T-helper 17 cell (primary cell): ENCODE measurements around the gene TBP. TPM values are rescaled to one million over a fixed set of nuclear protein-coding genes. Genes with fewer than 3 reads are reported as not detected.
"Not testable (repeated sequence)": the region's sequence is repeated elsewhere in the genome, so short reads cannot be mapped to it uniquely, and the experiment has no call there.

ENCODE experiments used
- ATAC-seq: fragments of 150-1000 bp; cut with Tn5 transposase; 2 replicates; pipeline ENCODE4 v1.10.0; 2021; ENCODE audit warnings: mild to moderate bottlenecking, moderate library complexity
- DNase-seq, 3 donors: peaks; one replicate each; pipeline versions ENCODE4 v3.0.0 to v3.0.0-alpha.2; 2020 to 2021
- H3K9me3 ChIP-seq: one replicate; pipeline ENCODE4 v1.7.0; 2013; ENCODE audit warnings: low read length, mild to moderate bottlenecking; ENCODE audit not compliant: control insufficient read depth, poor library complexity, severe bottlenecking
- H3K27ac Mint-ChIP-seq: one replicate; pipeline ENCODE4 v1.8.0; 2022; ENCODE audit warnings: mild to moderate bottlenecking, moderate library complexity, mixed read lengths
- H3K27me3 Mint-ChIP-seq: one replicate; pipeline ENCODE4 v1.8.0; 2022; ENCODE audit warnings: mixed read lengths
- H3K36me3 Mint-ChIP-seq: one replicate; pipeline ENCODE4 v1.8.0; 2022; ENCODE audit warnings: low read depth, mixed read lengths
- H3K4me1 Mint-ChIP-seq: one replicate; pipeline ENCODE4 v1.8.0; 2022; ENCODE audit warnings: mild to moderate bottlenecking, mixed read lengths
- H3K4me3 Mint-ChIP-seq: one replicate; pipeline ENCODE4 v1.8.0; 2022; ENCODE audit warnings: mild to moderate bottlenecking, moderate library complexity, mixed read lengths
- total RNA-seq, 4 donors: library from RNA in 2 of 4; stranded (reverse) in 2 of 4; gene quantifications; one replicate each; pipeline ENCODE4 v1.2.3 and lab custom pipeline; 2022 to 2026

TBP gene
- total RNA-seq, 2 donors from 2014 or later, result 14.0 to 14.4 TPM

- Mint-ChIP-seq H3K36me3 (peaks cover 2% of the 10 kb centered on the region), H3K27me3 (peaks cover 59% of the 10 kb centered on the region), H3K27ac (no peak overlapping the region), H3K4me3 (no peak overlapping the region), H3K4me1 (no peaks in the 10 kb centered on the region)
- no peak for ATAC-seq
- no peak for DNase-seq
- no peaks in the 10 kb centered on the region for H3K9me3 ChIP-seq
Observed at GRCh38 chr6:170523256-170524171, 30.7 kb upstream of the TBP start.

- no peak for DNase-seq
- no peak for ATAC-seq
- Mint-ChIP-seq H3K27ac (no peak overlapping the region), H3K36me3 (peaks cover 2% of the 10 kb centered on the region), H3K27me3 (peaks cover 53% of the 10 kb centered on the region), H3K4me3 (no peak overlapping the region), H3K4me1 (no peaks in the 10 kb centered on the region)
- no peaks in the 10 kb centered on the region for H3K9me3 ChIP-seq
Observed at GRCh38 chr6:170524172-170524502, 30.0 kb upstream of the TBP start.

- ATAC-seq (no peak), DNase-seq (no peak)
- H3K4me1 Mint-ChIP-seq, result no peaks in the 10 kb centered on the region
- H3K9me3 ChIP-seq, result no peaks in the 10 kb centered on the region
- peaks cover 36% of the 10 kb centered on the region for H3K27me3 Mint-ChIP-seq
- H3K36me3 Mint-ChIP-seq, result peaks cover 2% of the 10 kb centered on the region
- H3K27ac Mint-ChIP-seq, result no peak overlapping the region
- no peak overlapping the region for H3K4me3 Mint-ChIP-seq
Observed at GRCh38 chr6:170525795-170526194, 28.4 kb upstream of the TBP start.

- peaks cover 20% of the 10 kb centered on the region for H3K27me3 Mint-ChIP-seq
- H3K4me1 Mint-ChIP-seq, ATAC-seq, H3K36me3 Mint-ChIP-seq, H3K9me3 ChIP-seq, DNase-seq, H3K4me3 Mint-ChIP-seq, H3K27ac Mint-ChIP-seq: not testable (repeated sequence)
Observed at GRCh38 chr6:170527995-170528394, 26.2 kb upstream of the TBP start.

- H3K9me3 ChIP-seq, result no peaks in the 10 kb centered on the region
- ATAC-seq (peak; percentile 84), DNase-seq (peak; percentile 32 to 50 (median 38))
- H3K4me1 Mint-ChIP-seq, result no peaks in the 10 kb centered on the region
- H3K36me3 Mint-ChIP-seq, result peaks cover under 1% of the 10 kb centered on the region
- H3K27me3 Mint-ChIP-seq, result peaks cover 6% of the 10 kb centered on the region
- H3K4me3 Mint-ChIP-seq, result no peak overlapping the region
- no peak overlapping the region for H3K27ac Mint-ChIP-seq
Observed at GRCh38 chr6:170529839-170530469, 24.2 kb upstream of the TBP start.

GRCh38 chr6:170532867-170533488, 21.2 kb upstream of the TBP start:
- Mint-ChIP-seq H3K27ac (no peak overlapping the region), H3K27me3 (no peaks in the 10 kb centered on the region), H3K4me3 (no peak overlapping the region)

GRCh38 chr6:170533792-170534191, 20.4 kb upstream of the TBP start:
- H3K27ac Mint-ChIP-seq, result no peak overlapping the region

More at GRCh38 chr6:170532867-170533488, 21.2 kb upstream of the TBP start:
- peaks cover 8% of the 10 kb centered on the region for H3K4me1 Mint-ChIP-seq
- peaks cover 7% of the 10 kb centered on the region for H3K36me3 Mint-ChIP-seq
- ATAC-seq (no peak), DNase-seq (no peak)
- H3K9me3 ChIP-seq, result no peaks in the 10 kb centered on the region

GRCh38 chr6:170535004-170535403, 19.2 kb upstream of the TBP start:
- H3K9me3 ChIP-seq, result no peaks in the 10 kb centered on the region
- H3K27me3 Mint-ChIP-seq, result no peaks in the 10 kb centered on the region
- ATAC-seq (no peak), DNase-seq (no peak)
- H3K36me3 Mint-ChIP-seq, result peaks cover 7% of the 10 kb centered on the region
- H3K4me1 Mint-ChIP-seq, result peaks cover 12% of the 10 kb centered on the region
- H3K27ac Mint-ChIP-seq, result no peak overlapping the region
- H3K4me3 Mint-ChIP-seq, result no peak overlapping the region

More at GRCh38 chr6:170533792-170534191, 20.4 kb upstream of the TBP start:
- ATAC-seq (no peak), DNase-seq (no peak)
- no peaks in the 10 kb centered on the region for H3K27me3 Mint-ChIP-seq
- peaks cover 7% of the 10 kb centered on the region for H3K36me3 Mint-ChIP-seq
- peaks cover 9% of the 10 kb centered on the region for H3K4me1 Mint-ChIP-seq
- no peaks in the 10 kb centered on the region for H3K9me3 ChIP-seq
- H3K4me3 Mint-ChIP-seq, result no peak overlapping the region

GRCh38 chr6:170536671-170537070, 17.5 kb upstream of the TBP start:
- no peak for DNase-seq
- Mint-ChIP-seq H3K4me3 (no peak overlapping the region), H3K36me3 (peaks cover 9% of the 10 kb centered on the region), H3K4me1 (peaks cover 22% of the 10 kb centered on the region), H3K27ac (no peak overlapping the region), H3K27me3 (no peaks in the 10 kb centered on the region)
- ATAC-seq, result no peak
- H3K9me3 ChIP-seq, result no peaks in the 10 kb centered on the region

- Mint-ChIP-seq H3K36me3 (peaks cover 9% of the 10 kb centered on the region), H3K27me3 (no peaks in the 10 kb centered on the region), H3K27ac (no peak overlapping the region), H3K4me1 (peaks cover 22% of the 10 kb centered on the region), H3K4me3 (no peak overlapping the region)
- no peaks in the 10 kb centered on the region for H3K9me3 ChIP-seq
- DNase-seq, result no peak
- no peak for ATAC-seq
Observed at GRCh38 chr6:170537329-170537728, 16.8 kb upstream of the TBP start.

- no peaks in the 10 kb centered on the region for H3K9me3 ChIP-seq
- no peak for ATAC-seq
- Mint-ChIP-seq H3K27ac (peak overlapping the region; percentile 85), H3K27me3 (no peaks in the 10 kb centered on the region), H3K4me1 (peaks cover 20% of the 10 kb centered on the region), H3K4me3 (no peak overlapping the region), H3K36me3 (peaks cover 2% of the 10 kb centered on the region)
- DNase-seq, result no peak
Observed at GRCh38 chr6:170542031-170542719, 12.0 kb upstream of the TBP start.

- Mint-ChIP-seq H3K36me3 (peaks cover 2% of the 10 kb centered on the region), H3K4me3 (no peak overlapping the region)
- ATAC-seq, result no peak
Observed at GRCh38 chr6:170545405-170545804, 8.8 kb upstream of the TBP start.

More at GRCh38 chr6:170545405-170545804, 8.8 kb upstream of the TBP start:
- H3K27me3 Mint-ChIP-seq, result no peaks in the 10 kb centered on the region
- H3K4me1 Mint-ChIP-seq, result peaks cover 34% of the 10 kb centered on the region
- H3K9me3 ChIP-seq, result no peaks in the 10 kb centered on the region
- H3K27ac Mint-ChIP-seq, result no peak overlapping the region
- DNase-seq, result no peak
